A549 (cell line): ENCODE results near the gene CDK9. TPM values are rescaled to one million over a fixed set of nuclear protein-coding genes. Genes with fewer than 3 reads are reported as not detected.

Experiments used
- ATAC-seq, 2 experiments: fragments of 200-7000 bp in 1 of 2; fragments of >200 bp in 1 of 2; cut with Nextera tagmentation in 1 of 2; cut with Tn5 transposase in 1 of 2; 3 replicates each; pipeline versions ENCODE4 v1.8.0 to v1.9.1; 2018 to 2020; ENCODE audit warnings: mild to moderate bottlenecking in 1 of 2, moderate library complexity in 1 of 2
- CTCF ChIA-PET: fragments of 300-600 bp; sonication (Branson Sonifier 250); formaldehyde crosslinking; extraction: SDS; loops from one replicate; lab custom pipeline; 2021; ENCODE audit warnings: antibody characterized with exemption, inconsistent platforms; lab: Yijun Ruan, JAX
- POLR2A ChIA-PET: fragments of 350-600 bp; formaldehyde crosslinking; extraction: SDS; loops from one replicate; lab custom pipeline; 2021; ENCODE audit warnings: antibody characterized with exemption, inconsistent platforms; lab: Yijun Ruan, JAX
- DNase-seq, 2 experiments: peaks; one replicate each; pipeline versions ENCODE4 v3.0.0 to v3.0.0-alpha.2; 2011 to 2016; ENCODE audit warnings: low read depth in 1 of 2, low spot score in 1 of 2
- FAIRE-seq: peaks from 2 replicates; lab custom pipeline; 2011; peaks lifted over from hg19 to GRCh38; lab: Jason Lieb, UNC
- H3K27ac ChIP-seq, 2 experiments: fragments of >200 bp; sonication (Bioruptor Twin); formaldehyde crosslinking; 3 replicates each; pipeline ENCODE4 v1.5.1; 2016 to 2017
- H3K4me1 ChIP-seq: fragments of >200 bp; sonication (Bioruptor Twin); formaldehyde crosslinking; 3 replicates; pipeline ENCODE4 v1.6.1; 2016
- H3K4me2 ChIP-seq: fragments of >200 bp; sonication (Bioruptor Twin); formaldehyde crosslinking; 3 replicates; pipeline ENCODE4 v1.6.1; 2016
- H3K4me3 ChIP-seq: fragments of >200 bp; sonication (Bioruptor Twin); formaldehyde crosslinking; 3 replicates; pipeline ENCODE4 v1.5.1; 2016
- H3K9me3 ChIP-seq: fragments of >200 bp; sonication (Bioruptor Twin); formaldehyde crosslinking; 3 replicates; pipeline ENCODE4 v1.6.1; 2016
- CBX8 ChIP-seq: fragments of 200-600 bp; sonication (generic); IDR thresholded peaks from 2 replicates; pipeline ENCODE4 v1.6.1; 2016
- CEBPB ChIP-seq, 2 experiments: fragments of >200 bp in 1 of 2; sonication (Bioruptor Twin) in 1 of 2; formaldehyde crosslinking in 1 of 2; IDR thresholded peaks; 2 replicates each; pipeline ENCODE4 v1.6.1; 2012 to 2016
- FOSB ChIP-seq: fragments of 250-450 bp; sonication (Bioruptor Pico); IDR thresholded peaks from 2 replicates; pipeline ENCODE4 v1.5.0; 2020; ENCODE audit warnings: mild to moderate bottlenecking, moderate library complexity
- FOXS1 ChIP-seq: fragments of 250-450 bp; sonication (Bioruptor Pico); IDR thresholded peaks from 2 replicates; pipeline ENCODE4 v1.5.0; 2020; ENCODE audit warnings: mild to moderate bottlenecking, moderate library complexity
- HDAC2 ChIP-seq: fragments of 200-600 bp; sonication (generic); IDR thresholded peaks from 2 replicates; pipeline ENCODE4 v1.6.1; 2016
- HOXA7 ChIP-seq: fragments of 250-450 bp; sonication (Bioruptor Pico); IDR thresholded peaks from 2 replicates; pipeline ENCODE4 v1.5.0; 2020; ENCODE audit warnings: mild to moderate bottlenecking, moderate library complexity
- HOXB13 ChIP-seq: fragments of 250-450 bp; sonication (Bioruptor Pico); IDR thresholded peaks from 2 replicates; pipeline ENCODE4 v1.5.0; 2020; ENCODE audit warnings: low read depth, mild to moderate bottlenecking, moderate library complexity
- HOXB5 ChIP-seq: fragments of 250-450 bp; sonication (Bioruptor Pico); IDR thresholded peaks from 2 replicates; pipeline ENCODE4 v1.5.0; 2020; ENCODE audit warnings: mild to moderate bottlenecking, moderate library complexity
- JUNB ChIP-seq: fragments of >200 bp; sonication (Bioruptor Twin); formaldehyde crosslinking; IDR thresholded peaks from 2 replicates; pipeline ENCODE4 v1.6.1; 2016
- MAX ChIP-seq: IDR thresholded peaks from 2 replicates; pipeline ENCODE4 v1.6.1; 2012
- MAZ ChIP-seq: fragments of 150-350 bp; IDR thresholded peaks from 2 replicates; pipeline ENCODE4 v1.6.1; 2014; ENCODE audit warnings: antibody characterized with exemption, low read depth, low read length, borderline replicate concordance
- MYC ChIP-seq: IDR thresholded peaks from 2 replicates; pipeline ENCODE4 v1.6.1; 2012; ENCODE audit warnings: mild to moderate bottlenecking, inconsistent platforms, low read length, improper control_type of control experiment, borderline replicate concordance
- POLR2A ChIP-seq: IDR thresholded peaks from 2 replicates; pipeline ENCODE4 v1.6.1; 2012; ENCODE audit warnings: mild to moderate bottlenecking, low read length
- ZC3H11A ChIP-seq: fragments of 450-650 bp; IDR thresholded peaks from 2 replicates; pipeline ENCODE4 v1.6.1; 2014; ENCODE audit warnings: antibody characterized with exemption, mild to moderate bottlenecking
- ZFP36 ChIP-seq: fragments of 450-650 bp; IDR thresholded peaks from 2 replicates; pipeline ENCODE4 v1.6.1; 2014; ENCODE audit warnings: borderline replicate concordance; ENCODE audit not compliant: partially characterized antibody
- ZNF302 ChIP-seq: fragments of 250-450 bp; sonication (Bioruptor Pico); IDR thresholded peaks from 2 replicates; pipeline ENCODE4 v1.9.0; 2021; ENCODE audit warnings: inconsistent platforms, mild to moderate bottlenecking, moderate library complexity
- ZSCAN20 ChIP-seq: fragments of 250-450 bp; sonication (Bioruptor Pico); IDR thresholded peaks from 2 replicates; pipeline ENCODE4 v1.8.0; 2022; ENCODE audit warnings: mild to moderate bottlenecking, moderate library complexity
- WGBS: methylation state at CpG from one replicate; pipeline ENCODE4 v1.1.6; 2017; ENCODE audit errors: missing lambda C conversion rate; 5-methylcytosine and 5-hydroxymethylcytosine counted together
- polyA plus RNA-seq, 4 experiments: library from polyadenylated mRNA; depleted of rRNA in 3 of 4; stranded (reverse); fragments of >200 nt; fragmentation: RNase III in 1 of 4; extraction: RNeasy Plus Mini Kit Qiagen cat#74134 plus additional on column Dnase treatment in 1 of 4; gene quantifications; 2 replicates in 3 of 4; 3 replicates in 1 of 4; pipeline ENCODE4 v1.2.3, GENCODE V29; 2011 to 2017
- TF ChIP-seq, protein P1 (sequence below): IDR thresholded peaks from 2 replicates; pipeline ENCODE4 v1.6.1; 2012
- TF ChIP-seq, protein P2 (sequence below): fragments of 200-600 bp; sonication (generic); IDR thresholded peaks from 2 replicates; pipeline ENCODE4 v1.6.1; 2016; ENCODE audit warnings: antibody characterized with exemption, mild to moderate bottlenecking, moderate library complexity
- TF ChIP-seq, protein P3 (sequence below): fragments of 450-650 bp; IDR thresholded peaks from 2 replicates; pipeline ENCODE4 v1.6.1; 2014; ENCODE audit warnings: antibody characterized with exemption

The CDK9 gene
- polyA plus RNA-seq, 2 of the 4 experiments (the other 2 are of a cell fraction): 43.8 to 45.7 TPM

GRCh38 chr9:127776195-127776923 is 9.5 kb upstream of the CDK9 start:
- FAIRE-seq (no peak), ATAC-seq (no peak), DNase-seq (no peak)
- Histone ChIP-seq H3K4me2 (no peak overlapping the region), H3K4me1 (peaks cover 9% of the 10 kb centered on the region; the same call in 2 of the 3 replicates), H3K4me3 (no peak overlapping the region), H3K27ac (no peak overlapping the region), H3K9me3 (no peaks in the 10 kb centered on the region)
- CTCF ChIA-PET: interaction anchor here (2.1 to 15.5 kb wide), 3 partner anchors 7 to 145 kb away, joined by 7 to 157 read pairs (median 47); partner anchors contain the start of genes CDK9, SH2D3C and TOR2A
- TF ChIP-seq ZSCAN20 (no peak), CBX8 (no peak), ZC3H11A (no peak), FOXS1 (no peak), MYC (no peak), FOSB (no peak), HOXA7 (CRISPR knock-in tag) (no peak), HOXB5 (CRISPR knock-in tag) (no peak), ZNF302 (CRISPR knock-in tag) (no peak), POLR2A (no peak), JUNB (no peak), ZFP36 (no peak), HOXB13 (CRISPR knock-in tag) (no peak), MAZ (no peak), CEBPB (IDR thresholded peaks at IDR 0.05) (no peak), MAX (no peak), HDAC2 (no peak)
- TF ChIP-seq, protein P1, sequence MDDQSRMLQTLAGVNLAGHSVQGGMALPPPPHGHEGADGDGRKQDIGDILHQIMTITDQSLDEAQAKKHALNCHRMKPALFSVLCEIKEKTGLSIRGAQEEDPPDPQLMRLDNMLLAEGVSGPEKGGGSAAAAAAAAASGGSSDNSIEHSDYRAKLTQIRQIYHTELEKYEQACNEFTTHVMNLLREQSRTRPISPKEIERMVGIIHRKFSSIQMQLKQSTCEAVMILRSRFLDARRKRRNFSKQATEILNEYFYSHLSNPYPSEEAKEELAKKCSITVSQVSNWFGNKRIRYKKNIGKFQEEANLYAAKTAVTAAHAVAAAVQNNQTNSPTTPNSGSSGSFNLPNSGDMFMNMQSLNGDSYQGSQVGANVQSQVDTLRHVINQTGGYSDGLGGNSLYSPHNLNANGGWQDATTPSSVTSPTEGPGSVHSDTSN: no peak
- TF ChIP-seq, protein P2, sequence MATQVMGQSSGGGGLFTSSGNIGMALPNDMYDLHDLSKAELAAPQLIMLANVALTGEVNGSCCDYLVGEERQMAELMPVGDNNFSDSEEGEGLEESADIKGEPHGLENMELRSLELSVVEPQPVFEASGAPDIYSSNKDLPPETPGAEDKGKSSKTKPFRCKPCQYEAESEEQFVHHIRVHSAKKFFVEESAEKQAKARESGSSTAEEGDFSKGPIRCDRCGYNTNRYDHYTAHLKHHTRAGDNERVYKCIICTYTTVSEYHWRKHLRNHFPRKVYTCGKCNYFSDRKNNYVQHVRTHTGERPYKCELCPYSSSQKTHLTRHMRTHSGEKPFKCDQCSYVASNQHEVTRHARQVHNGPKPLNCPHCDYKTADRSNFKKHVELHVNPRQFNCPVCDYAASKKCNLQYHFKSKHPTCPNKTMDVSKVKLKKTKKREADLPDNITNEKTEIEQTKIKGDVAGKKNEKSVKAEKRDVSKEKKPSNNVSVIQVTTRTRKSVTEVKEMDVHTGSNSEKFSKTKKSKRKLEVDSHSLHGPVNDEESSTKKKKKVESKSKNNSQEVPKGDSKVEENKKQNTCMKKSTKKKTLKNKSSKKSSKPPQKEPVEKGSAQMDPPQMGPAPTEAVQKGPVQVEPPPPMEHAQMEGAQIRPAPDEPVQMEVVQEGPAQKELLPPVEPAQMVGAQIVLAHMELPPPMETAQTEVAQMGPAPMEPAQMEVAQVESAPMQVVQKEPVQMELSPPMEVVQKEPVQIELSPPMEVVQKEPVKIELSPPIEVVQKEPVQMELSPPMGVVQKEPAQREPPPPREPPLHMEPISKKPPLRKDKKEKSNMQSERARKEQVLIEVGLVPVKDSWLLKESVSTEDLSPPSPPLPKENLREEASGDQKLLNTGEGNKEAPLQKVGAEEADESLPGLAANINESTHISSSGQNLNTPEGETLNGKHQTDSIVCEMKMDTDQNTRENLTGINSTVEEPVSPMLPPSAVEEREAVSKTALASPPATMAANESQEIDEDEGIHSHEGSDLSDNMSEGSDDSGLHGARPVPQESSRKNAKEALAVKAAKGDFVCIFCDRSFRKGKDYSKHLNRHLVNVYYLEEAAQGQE: no peak
- TF ChIP-seq, protein P3, sequence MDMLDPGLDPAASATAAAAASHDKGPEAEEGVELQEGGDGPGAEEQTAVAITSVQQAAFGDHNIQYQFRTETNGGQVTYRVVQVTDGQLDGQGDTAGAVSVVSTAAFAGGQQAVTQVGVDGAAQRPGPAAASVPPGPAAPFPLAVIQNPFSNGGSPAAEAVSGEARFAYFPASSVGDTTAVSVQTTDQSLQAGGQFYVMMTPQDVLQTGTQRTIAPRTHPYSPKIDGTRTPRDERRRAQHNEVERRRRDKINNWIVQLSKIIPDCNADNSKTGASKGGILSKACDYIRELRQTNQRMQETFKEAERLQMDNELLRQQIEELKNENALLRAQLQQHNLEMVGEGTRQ: no peak
- 74% methylated on average over 14 of the region's 15 CpGs for WGBS
- POLR2A ChIA-PET: no interaction called here

GRCh38 chr9:127776924-127777289 is 8.9 kb upstream of the CDK9 start:
- CTCF ChIA-PET: interaction anchor here (2.1 to 6.9 kb wide), 2 partner anchors 42 to 144 kb away, joined by 7 to 47 read pairs; partner anchors contain the start of gene TOR2A
- no peak overlapping the region for H3K27ac ChIP-seq
- no peak for ATAC-seq
- H3K4me2 ChIP-seq: no peak overlapping the region
- no peaks in the 10 kb centered on the region for H3K9me3 ChIP-seq
- H3K4me3 ChIP-seq: no peak overlapping the region
- no peak for DNase-seq
- no peak for TF ChIP-seq ZC3H11A
- POLR2A ChIA-PET: no interaction called here
- peaks cover 9% of the 10 kb centered on the region; the same call in 2 of the 3 replicates for H3K4me1 ChIP-seq
- no peak for FAIRE-seq
- 55% methylated on average over 5 of the region's 5 CpGs for WGBS
